PC-9 (cell line): ENCODE measurements around the gene BAX. TPM values are rescaled to one million over a fixed set of nuclear protein-coding genes. Genes with fewer than 3 reads are reported as not detected.

Experiments
- BruUV-seq: library from RNA; stranded (reverse); fragments of 400-500 nt; replicated peaks from 2 replicates; lab custom pipeline; 2021; lab: Mats Ljungman, UMichigan
- CTCF ChIA-PET: fragments of 300-600 bp; sonication (Branson Sonifier 250); formaldehyde crosslinking; loops from one replicate; lab custom pipeline; 2022; ENCODE audit warnings: antibody characterized with exemption; lab: Charles Lee
- POLR2A ChIA-PET: fragments of 300-600 bp; sonication (Branson Sonifier 250); formaldehyde crosslinking; loops from one replicate; lab custom pipeline; 2022; ENCODE audit warnings: antibody characterized with exemption; ENCODE audit not compliant: unreplicated experiment; lab: Charles Lee
- DNase-seq, 2 experiments: peaks; one replicate each; pipeline versions ENCODE4 v3.0.0 to v3.0.0-alpha.2; 2015 to 2022; ENCODE audit warnings: mixed read lengths in 1 of 2
- H2AFZ ChIP-seq: fragments of 200-600 bp; sonication (generic); 2 replicates; pipeline ENCODE4 v1.8.1; 2017; ENCODE audit warnings: antibody characterized with exemption
- H3F3A ChIP-seq: fragments of 200-600 bp; sonication (generic); 2 replicates; pipeline ENCODE4 v1.8.1; 2017; ENCODE audit warnings: antibody characterized with exemption, mild to moderate bottlenecking, low read depth; ENCODE audit not compliant: insufficient read depth
- H3K27ac ChIP-seq: fragments of 200-600 bp; sonication (generic); 2 replicates; pipeline ENCODE4 v1.6.1; 2016; ENCODE audit warnings: mixed run types
- H3K27me3 ChIP-seq: fragments of 200-600 bp; sonication (generic); 2 replicates; pipeline ENCODE4 v1.6.1; 2016; ENCODE audit warnings: low read depth, mixed run types; ENCODE audit not compliant: insufficient read depth
- H3K36me3 ChIP-seq: fragments of 200-600 bp; sonication (generic); 2 replicates; pipeline ENCODE4 v1.6.1; 2016; ENCODE audit warnings: low read depth, mixed run types
- H3K4me1 ChIP-seq: fragments of 200-600 bp; sonication (generic); replicated peaks from 2 replicates; pipeline ENCODE4 v1.6.1; 2016; ENCODE audit warnings: mixed run types; ENCODE audit not compliant: insufficient read depth
- H3K4me2 ChIP-seq: fragments of 200-600 bp; sonication (generic); 2 replicates; pipeline ENCODE4 v1.6.1; 2017; ENCODE audit warnings: mixed run types
- H3K4me3 ChIP-seq: fragments of 200-600 bp; sonication (generic); 2 replicates; pipeline ENCODE4 v1.6.1; 2016; ENCODE audit warnings: mixed run types
- H3K79me2 ChIP-seq: fragments of 200-600 bp; sonication (generic); 2 replicates; pipeline ENCODE4 v1.6.1; 2017; ENCODE audit warnings: low read depth, mixed run types
- H3K9me2 ChIP-seq: fragments of 200-600 bp; sonication (generic); 2 replicates; pipeline ENCODE4 v1.8.1; 2017; ENCODE audit warnings: mild to moderate bottlenecking; ENCODE audit not compliant: insufficient read depth
- H3K9me3 ChIP-seq: fragments of 200-600 bp; sonication (generic); 2 replicates; pipeline ENCODE4 v1.8.1; 2016; ENCODE audit warnings: low read depth; ENCODE audit not compliant: insufficient read depth
- H4K20me1 ChIP-seq: fragments of 200-600 bp; sonication (generic); 2 replicates; pipeline ENCODE4 v1.8.1; 2017; ENCODE audit not compliant: insufficient read depth
- EZH2 ChIP-seq: fragments of 200-600 bp; sonication (generic); IDR thresholded peaks from 2 replicates; pipeline ENCODE4 v1.8.0; 2017; ENCODE audit warnings: antibody characterized with exemption, low read depth
- intact Hi-C: fragments of 100-400 bp; cut with micrococcal nuclease; formaldehyde crosslinking; loops from one replicate; pipeline ENCODE4 v1.10.0; 2022; ENCODE audit not compliant: unreplicated experiment
- total RNA-seq: library from RNA; stranded (reverse); gene quantifications from 2 replicates; pipeline ENCODE4 v1.2.3, GENCODE V29; 2021
- TF ChIP-seq, protein P1 (sequence below): fragments of 200-600 bp; sonication (generic); conservative IDR thresholded peaks from 2 replicates; pipeline ENCODE4 v1.6.1; 2017; ENCODE audit warnings: mixed run types, antibody characterized with exemption, mild to moderate bottlenecking, moderate library complexity

Gene BAX
- total RNA-seq, 1 experiment from 2014 or later, result 140 TPM

DNA sequence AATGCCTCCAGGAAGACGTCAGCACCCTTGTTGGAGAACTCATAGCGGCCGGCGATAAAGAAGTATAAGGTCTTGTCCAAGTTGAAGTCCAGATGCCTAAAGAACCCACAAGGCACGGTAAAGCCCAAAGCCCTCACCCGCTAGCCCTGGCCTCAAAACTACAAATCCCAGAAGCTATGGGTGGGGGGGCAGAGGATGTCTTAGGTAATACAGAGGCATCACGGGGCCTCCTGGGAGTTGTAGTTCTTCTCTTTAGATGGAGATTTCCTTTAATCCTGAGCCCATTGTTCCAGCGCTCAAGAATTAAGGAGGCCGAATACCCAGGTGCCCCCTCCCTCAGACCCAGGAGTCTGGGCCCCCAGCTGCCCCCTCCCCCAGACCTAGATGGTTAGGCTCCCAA is 27.6 kb downstream of the BAX start:
- no peaks in the 10 kb centered on the region for H3K4me1 ChIP-seq
- TF ChIP-seq EZH2, result no peak
- TF ChIP-seq, protein P1, sequence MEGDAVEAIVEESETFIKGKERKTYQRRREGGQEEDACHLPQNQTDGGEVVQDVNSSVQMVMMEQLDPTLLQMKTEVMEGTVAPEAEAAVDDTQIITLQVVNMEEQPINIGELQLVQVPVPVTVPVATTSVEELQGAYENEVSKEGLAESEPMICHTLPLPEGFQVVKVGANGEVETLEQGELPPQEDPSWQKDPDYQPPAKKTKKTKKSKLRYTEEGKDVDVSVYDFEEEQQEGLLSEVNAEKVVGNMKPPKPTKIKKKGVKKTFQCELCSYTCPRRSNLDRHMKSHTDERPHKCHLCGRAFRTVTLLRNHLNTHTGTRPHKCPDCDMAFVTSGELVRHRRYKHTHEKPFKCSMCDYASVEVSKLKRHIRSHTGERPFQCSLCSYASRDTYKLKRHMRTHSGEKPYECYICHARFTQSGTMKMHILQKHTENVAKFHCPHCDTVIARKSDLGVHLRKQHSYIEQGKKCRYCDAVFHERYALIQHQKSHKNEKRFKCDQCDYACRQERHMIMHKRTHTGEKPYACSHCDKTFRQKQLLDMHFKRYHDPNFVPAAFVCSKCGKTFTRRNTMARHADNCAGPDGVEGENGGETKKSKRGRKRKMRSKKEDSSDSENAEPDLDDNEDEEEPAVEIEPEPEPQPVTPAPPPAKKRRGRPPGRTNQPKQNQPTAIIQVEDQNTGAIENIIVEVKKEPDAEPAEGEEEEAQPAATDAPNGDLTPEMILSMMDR, result no peak
- H3K4me2 ChIP-seq, result no peak overlapping the region
- intact Hi-C loops, result no loop called here
- no peak overlapping the region for H3K27ac ChIP-seq
- CTCF ChIA-PET, result no interaction called here
- H3K79me2 ChIP-seq, result no peaks in the 10 kb centered on the region
- H3K36me3 ChIP-seq, result peaks cover 7% of the 10 kb centered on the region; the same call in 1 of the 2 replicates
- no peaks in the 10 kb centered on the region for H3K9me3 ChIP-seq
- H3K4me3 ChIP-seq, result no peak overlapping the region
- H3F3A ChIP-seq, result peaks cover 33% of the 10 kb centered on the region
- no peak overlapping the region for H2AFZ ChIP-seq
- H4K20me1 ChIP-seq, result no peaks in the 10 kb centered on the region; the same call in 1 of the 2 replicates
- DNase-seq, result no peak
- no peaks in the 10 kb centered on the region for H3K9me2 ChIP-seq
- POLR2A ChIA-PET, result no interaction called here
- H3K27me3 ChIP-seq, result no peaks in the 10 kb centered on the region
- BruUV-seq, result no TSS peak

DNA sequence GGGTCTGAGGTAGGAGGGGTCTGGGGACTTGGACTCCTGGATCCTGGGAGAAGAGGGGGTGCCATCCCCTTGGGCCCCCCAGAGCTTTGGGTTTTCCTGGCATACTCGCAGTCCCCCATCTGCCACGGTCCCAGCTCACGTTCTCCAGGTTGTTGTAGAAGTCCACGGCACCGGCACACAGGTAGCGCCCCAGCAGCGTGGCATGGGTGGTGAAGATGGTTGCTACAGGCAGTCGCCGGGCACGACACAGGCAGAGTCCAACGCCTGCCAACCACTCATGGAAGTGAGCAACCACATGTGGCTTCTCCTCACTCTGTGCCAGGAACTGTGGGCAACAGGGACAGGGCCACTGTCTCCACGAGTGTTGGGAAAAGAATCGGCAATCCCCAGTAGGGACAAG is 31.0 kb downstream of the BAX start:
- DNase-seq, result no peak
- Histone ChIP-seq H3K4me2 (no peak overlapping the region), H3K4me3 (no peak overlapping the region), H3K9me3 (no peaks in the 10 kb centered on the region), H3K79me2 (peaks cover 7% of the 10 kb centered on the region), H4K20me1 (no peaks in the 10 kb centered on the region; the same call in 1 of the 2 replicates), H3K36me3 (peaks cover 7% of the 10 kb centered on the region; the same call in 1 of the 2 replicates), H3K27me3 (no peaks in the 10 kb centered on the region), H3K9me2 (no peaks in the 10 kb centered on the region), H3F3A (peaks cover 12% of the 10 kb centered on the region), H3K27ac (no peak overlapping the region), H3K4me1 (no peaks in the 10 kb centered on the region), H2AFZ (no peak overlapping the region)
- no TSS peak for BruUV-seq
- TF ChIP-seq, protein P1, result no peak
- no peak for TF ChIP-seq EZH2
- intact Hi-C loops, result no loop called here
- POLR2A ChIA-PET, result no interaction called here
- CTCF ChIA-PET, result interaction anchor here (0.6 kb wide), 2 partner anchors 44 to 120 kb away, joined by 3 to 8 read pairs; no protein-coding TSS in a partner anchor

DNA sequence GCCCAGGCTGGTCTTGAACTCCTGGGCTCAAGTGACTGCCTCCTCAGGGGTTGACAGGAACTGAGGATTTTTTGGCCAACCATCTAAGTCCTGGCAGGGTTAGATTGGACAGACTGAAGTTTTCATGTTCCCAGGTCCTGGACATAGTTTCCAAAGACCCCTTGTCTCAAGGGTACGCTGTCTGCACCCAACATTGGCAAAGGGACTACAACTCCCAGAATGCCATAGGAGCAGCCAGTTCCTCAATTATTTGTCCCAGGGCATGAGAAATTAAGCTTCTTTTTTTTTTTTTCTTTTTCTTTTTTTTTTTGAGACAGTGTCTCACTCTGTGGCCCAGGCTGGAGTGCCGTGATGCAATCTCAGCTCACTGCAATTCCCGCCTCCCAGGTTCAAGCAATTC is 31.5 kb downstream of the BAX start:
- Histone ChIP-seq H3K4me2 (no peak overlapping the region), H3K9me2 (no peaks in the 10 kb centered on the region), H3K27ac (no peak overlapping the region), H3K4me1 (no peaks in the 10 kb centered on the region), H3F3A (peaks cover 9% of the 10 kb centered on the region), H4K20me1 (no peaks in the 10 kb centered on the region; the same call in 1 of the 2 replicates), H3K79me2 (peaks cover 12% of the 10 kb centered on the region), H2AFZ (no peak overlapping the region), H3K36me3 (peaks cover 7% of the 10 kb centered on the region; the same call in 1 of the 2 replicates), H3K4me3 (no peak overlapping the region), H3K9me3 (no peaks in the 10 kb centered on the region), H3K27me3 (no peaks in the 10 kb centered on the region)
- no peak for TF ChIP-seq EZH2
- TF ChIP-seq, protein P1, result no peak
- no peak for DNase-seq
- intact Hi-C loops, result no loop called here
- ChIA-PET CTCF (interaction anchor here (0.6 kb wide), 3 partner anchors 44 to 296 kb away, joined by 3 to 5 read pairs (median 4); no protein-coding TSS in a partner anchor), POLR2A (no interaction called here)
- BruUV-seq, result no TSS peak
